WTC11 (cell line): Measurements from ENCODE around the gene PSMD10. TPM values are rescaled to one million over a fixed set of nuclear protein-coding genes. Genes with fewer than 3 reads are reported as not detected.

Source experiments
- ATAC-seq: fragments of 200-7000 bp; cut with Tn5 transposase; 2 replicates; pipeline ENCODE4 v1.10.0; 2021; ENCODE audit warnings: mild to moderate bottlenecking, moderate library complexity
- CTCF ChIA-PET: fragments of 300-600 bp; sonication (Branson Sonifier 250); formaldehyde crosslinking; loops from one replicate; lab custom pipeline; 2021; ENCODE audit warnings: antibody characterized with exemption; lab: Charles Lee
- POLR2A ChIA-PET: fragments of 350-600 bp; sonication (Branson Sonifier 250); formaldehyde crosslinking; loops from one replicate; lab custom pipeline; 2021; ENCODE audit warnings: antibody characterized with exemption; lab: Charles Lee
- DNase-seq: peaks from one replicate; pipeline ENCODE4 v3.0.0; 2021; ENCODE audit warnings: low spot score
- H3K27ac Mint-ChIP-seq: 2 replicates; pipeline ENCODE4 v1.8.0; 2021; ENCODE audit warnings: mixed read lengths
- H3K27me3 Mint-ChIP-seq: 2 replicates; pipeline ENCODE4 v1.8.0; 2021; ENCODE audit warnings: low read depth, mild to moderate bottlenecking, moderate library complexity, mixed read lengths
- H3K36me3 Mint-ChIP-seq: 2 replicates; pipeline ENCODE4 v1.8.0; 2021; ENCODE audit warnings: mixed read lengths
- H3K4me1 Mint-ChIP-seq: 2 replicates; pipeline ENCODE4 v1.8.0; 2022; ENCODE audit warnings: mixed read lengths
- H3K4me3 Mint-ChIP-seq: 2 replicates; pipeline ENCODE4 v1.8.0; 2021; ENCODE audit warnings: mild to moderate bottlenecking, moderate library complexity, mixed read lengths
- H3K9me3 Mint-ChIP-seq: 2 replicates; pipeline ENCODE4 v1.8.0; 2021; ENCODE audit warnings: mixed read lengths
- E2F1 ChIP-seq: sonication (generic); formaldehyde crosslinking; IDR thresholded peaks from 2 replicates; pipeline ENCODE4 v1.8.0; 2022; ENCODE audit warnings: mild to moderate bottlenecking, missing genetic modification reagents
- GABPB1 ChIP-seq: sonication (generic); formaldehyde crosslinking; IDR thresholded peaks from 2 replicates; pipeline ENCODE4 v1.8.1; 2023; ENCODE audit warnings: mild to moderate bottlenecking, missing genetic modification reagents
- HMGA2 ChIP-seq: fragments of 250-450 bp; sonication (Bioruptor Pico); IDR thresholded peaks from 2 replicates; pipeline ENCODE4 v1.4.0; 2021; ENCODE audit warnings: mild to moderate bottlenecking, moderate library complexity
- KAT7 ChIP-seq: sonication (generic); formaldehyde crosslinking; IDR thresholded peaks from 2 replicates; pipeline ENCODE4 v1.8.1; 2023; ENCODE audit warnings: missing genetic modification reagents, mild to moderate bottlenecking, borderline replicate concordance
- MYBL2 ChIP-seq: sonication (generic); formaldehyde crosslinking; IDR thresholded peaks from 2 replicates; pipeline ENCODE4 v1.8.1; 2023; ENCODE audit warnings: mild to moderate bottlenecking, moderate library complexity, missing genetic modification reagents
- NFATC4 ChIP-seq: fragments of 250-450 bp; sonication (Bioruptor Pico); IDR thresholded peaks from 2 replicates; pipeline ENCODE4 v1.9.0; 2021; ENCODE audit warnings: mild to moderate bottlenecking
- PRRX2 ChIP-seq: fragments of 250-450 bp; sonication (Bioruptor Pico); IDR thresholded peaks from 2 replicates; pipeline ENCODE4 v1.8.0; 2021; ENCODE audit warnings: mild to moderate bottlenecking
- TP53 ChIP-seq: sonication (generic); formaldehyde crosslinking; IDR thresholded peaks from 2 replicates; pipeline ENCODE4 v1.8.1; 2023; ENCODE audit warnings: mild to moderate bottlenecking, missing genetic modification reagents
- ZNF232 ChIP-seq: sonication (generic); formaldehyde crosslinking; IDR thresholded peaks from 2 replicates; pipeline ENCODE4 v1.8.0; 2022; ENCODE audit warnings: mild to moderate bottlenecking, missing genetic modification reagents
- ZNF281 ChIP-seq: sonication (generic); formaldehyde crosslinking; IDR thresholded peaks from 2 replicates; pipeline ENCODE4 v1.8.0; 2023; ENCODE audit warnings: mild to moderate bottlenecking, missing genetic modification reagents
- total RNA-seq: library from RNA; stranded (reverse); gene quantifications from 3 replicates; pipeline ENCODE4 v1.2.3, GENCODE V29; 2021
- TF ChIP-seq, protein P1 (sequence below): sonication (generic); formaldehyde crosslinking; IDR thresholded peaks from 2 replicates; pipeline ENCODE4 v1.8.0; 2022; ENCODE audit warnings: mild to moderate bottlenecking, missing genetic modification reagents
- TF ChIP-seq, protein P2 (sequence below): sonication (generic); formaldehyde crosslinking; conservative IDR thresholded peaks from 2 replicates; pipeline ENCODE4 v1.8.1; 2022; ENCODE audit warnings: mild to moderate bottlenecking, missing genetic modification reagents
- TF ChIP-seq, protein P3 (sequence below): sonication (generic); formaldehyde crosslinking; IDR thresholded peaks from 2 replicates; pipeline ENCODE4 v1.8.1; 2022; ENCODE audit warnings: low read depth, mild to moderate bottlenecking, moderate library complexity, missing genetic modification reagents, borderline replicate concordance

The PSMD10 gene
- total RNA-seq, 1 experiment from 2014 or later: 56.4 TPM

DNA sequence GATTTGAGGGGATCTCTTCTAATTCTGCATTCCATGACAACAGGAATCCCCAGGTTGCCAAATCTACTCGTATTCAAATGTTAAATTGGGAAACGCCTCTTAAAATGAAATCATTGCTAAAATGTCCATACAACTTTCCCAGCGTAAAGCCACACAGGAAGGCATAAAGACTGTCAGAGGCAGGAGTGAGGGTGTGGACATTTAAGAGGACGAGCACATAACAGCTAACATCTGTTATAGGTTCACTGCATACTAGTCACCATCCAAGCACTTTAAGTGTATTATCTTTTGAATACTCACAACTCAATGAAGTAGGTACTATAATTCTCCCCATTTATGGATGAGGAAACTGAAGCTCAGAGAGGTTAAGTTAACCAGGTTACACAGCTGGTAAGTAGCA lies 35.8 kb upstream of the PSMD10 start:
- ChIA-PET POLR2A (no interaction called here), CTCF (interaction anchor here (3.6 kb wide), 1 partner anchor 12 kb away, joined by 18 read pairs; no protein-coding TSS in a partner anchor)
- no peak overlapping the region for H3K4me3 Mint-ChIP-seq
- H3K9me3 Mint-ChIP-seq: no peaks in the 10 kb centered on the region
- DNase-seq (no peak), ATAC-seq (no peak; the same call in 1 of the 2 replicates)
- no peaks in the 10 kb centered on the region for H3K36me3 Mint-ChIP-seq
- H3K27me3 Mint-ChIP-seq: no peaks in the 10 kb centered on the region
- TF ChIP-seq ZNF281 (CRISPR knock-in tag) (no peak), KAT7 (no peak), TP53 (no peak), PRRX2 (no peak)
- peak overlapping the region; percentile 74; the same call in 1 of the 2 replicates for H3K27ac Mint-ChIP-seq
- H3K4me1 Mint-ChIP-seq: peaks cover 31% of the 10 kb centered on the region

GRCh38 chrX:108126661-108127060 lies 35.3 kb upstream of the PSMD10 start:
- no peak overlapping the region for H3K4me3 Mint-ChIP-seq
- no peak for DNase-seq
- no peaks in the 10 kb centered on the region for H3K27me3 Mint-ChIP-seq
- H3K36me3 Mint-ChIP-seq: no peaks in the 10 kb centered on the region
- peak; percentile 87 for ATAC-seq
- H3K4me1 Mint-ChIP-seq: peaks cover 33% of the 10 kb centered on the region
- no peak for TF ChIP-seq ZNF232 (CRISPR knock-in tag)
- CTCF ChIA-PET: interaction anchor here (3.6 kb wide), 1 partner anchor 12 kb away, joined by 18 read pairs; no protein-coding TSS in a partner anchor
- no peaks in the 10 kb centered on the region for H3K9me3 Mint-ChIP-seq
- POLR2A ChIA-PET: no interaction called here
- peak overlapping the region; percentile 74 for H3K27ac Mint-ChIP-seq

- Mint-ChIP-seq H3K36me3 (no peaks in the 10 kb centered on the region), H3K4me3 (no peak overlapping the region), H3K27me3 (no peaks in the 10 kb centered on the region), H3K27ac (0 out of 2 replicates have a peak overlapping the region, but pooled peaks have one; percentile 17), H3K4me1 (peaks cover 30% of the 10 kb centered on the region), H3K9me3 (no peaks in the 10 kb centered on the region)
- ChIA-PET CTCF (interaction anchor here (2.8 kb wide), 1 partner anchor 16 kb away, joined by 7 read pairs; no protein-coding TSS in a partner anchor), POLR2A (no interaction called here)
- ATAC-seq (no peak), DNase-seq (no peak)
- no peak for TF ChIP-seq E2F1 (CRISPR knock-in tag)
- TF ChIP-seq, protein P1, sequence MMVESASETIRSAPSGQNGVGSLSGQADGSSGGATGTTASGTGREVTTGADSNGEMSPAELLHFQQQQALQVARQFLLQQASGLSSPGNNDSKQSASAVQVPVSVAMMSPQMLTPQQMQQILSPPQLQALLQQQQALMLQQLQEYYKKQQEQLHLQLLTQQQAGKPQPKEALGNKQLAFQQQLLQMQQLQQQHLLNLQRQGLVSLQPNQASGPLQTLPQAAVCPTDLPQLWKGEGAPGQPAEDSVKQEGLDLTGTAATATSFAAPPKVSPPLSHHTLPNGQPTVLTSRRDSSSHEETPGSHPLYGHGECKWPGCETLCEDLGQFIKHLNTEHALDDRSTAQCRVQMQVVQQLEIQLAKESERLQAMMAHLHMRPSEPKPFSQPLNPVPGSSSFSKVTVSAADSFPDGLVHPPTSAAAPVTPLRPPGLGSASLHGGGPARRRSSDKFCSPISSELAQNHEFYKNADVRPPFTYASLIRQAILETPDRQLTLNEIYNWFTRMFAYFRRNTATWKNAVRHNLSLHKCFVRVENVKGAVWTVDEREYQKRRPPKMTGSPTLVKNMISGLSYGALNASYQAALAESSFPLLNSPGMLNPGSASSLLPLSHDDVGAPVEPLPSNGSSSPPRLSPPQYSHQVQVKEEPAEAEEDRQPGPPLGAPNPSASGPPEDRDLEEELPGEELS (CRISPR knock-in tag): no peak
- TF ChIP-seq HMGA2 (CRISPR knock-in tag): no peak
- TF ChIP-seq, protein P2, sequence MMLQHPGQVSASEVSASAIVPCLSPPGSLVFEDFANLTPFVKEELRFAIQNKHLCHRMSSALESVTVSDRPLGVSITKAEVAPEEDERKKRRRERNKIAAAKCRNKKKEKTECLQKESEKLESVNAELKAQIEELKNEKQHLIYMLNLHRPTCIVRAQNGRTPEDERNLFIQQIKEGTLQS (CRISPR knock-in tag): no peak
- TF ChIP-seq GABPB1: no peak
- no peak for TF ChIP-seq PRRX2
- TF ChIP-seq, protein P3, sequence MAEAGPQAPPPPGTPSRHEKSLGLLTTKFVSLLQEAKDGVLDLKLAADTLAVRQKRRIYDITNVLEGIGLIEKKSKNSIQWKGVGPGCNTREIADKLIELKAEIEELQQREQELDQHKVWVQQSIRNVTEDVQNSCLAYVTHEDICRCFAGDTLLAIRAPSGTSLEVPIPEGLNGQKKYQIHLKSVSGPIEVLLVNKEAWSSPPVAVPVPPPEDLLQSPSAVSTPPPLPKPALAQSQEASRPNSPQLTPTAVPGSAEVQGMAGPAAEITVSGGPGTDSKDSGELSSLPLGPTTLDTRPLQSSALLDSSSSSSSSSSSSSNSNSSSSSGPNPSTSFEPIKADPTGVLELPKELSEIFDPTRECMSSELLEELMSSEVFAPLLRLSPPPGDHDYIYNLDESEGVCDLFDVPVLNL (CRISPR knock-in tag): no peak
- no peak for TF ChIP-seq MYBL2 (CRISPR knock-in tag)
- no peak for TF ChIP-seq TP53
- no peak for TF ChIP-seq NFATC4
Measured at GRCh38 chrX:108123591-108124366, 32.4 kb upstream of the PSMD10 start.
